SK-N-SH (cell line): ENCODE measurements around the gene CCND1. TPM values are rescaled to one million over a fixed set of nuclear protein-coding genes. Genes with fewer than 3 reads are reported as not detected.

Source experiments
- CTCF ChIA-PET: fragments of 300-600, 350-600 bp; formaldehyde crosslinking; extraction: SDS; loops from one replicate; lab custom pipeline; 2021; lab: Yijun Ruan, JAX
- POLR2A ChIA-PET: fragments of 350-600 bp; sonication (Branson Sonifier 250); formaldehyde crosslinking; extraction: SDS; loops from one replicate; lab custom pipeline; 2020; ENCODE audit warnings: antibody characterized with exemption, inconsistent platforms; lab: Yijun Ruan, JAX
- DNase-seq: peaks from one replicate; pipeline ENCODE4 v3.0.0; 2012
- H2AFZ ChIP-seq: fragments of 200-600 bp; sonication (generic); 2 replicates; pipeline ENCODE4 v1.8.1; 2016; ENCODE audit warnings: antibody characterized with exemption, mild to moderate bottlenecking, low read depth
- H3F3A ChIP-seq: fragments of 200-600 bp; sonication (generic); replicated peaks from 2 replicates; pipeline ENCODE3; 2016; ENCODE audit warnings: antibody characterized with exemption, mild to moderate bottlenecking; ENCODE audit not compliant: insufficient read depth
- H3K27ac ChIP-seq, 2 experiments: fragments of 200-500 bp in 1 of 2; fragments of 200-600 bp in 1 of 2; sonication (Bioruptor generic) in 1 of 2; sonication (generic), shearing (Covaris generic) in 1 of 2; 2 replicates each; pipeline versions ENCODE4 v1.5.1 to v1.6.1; 2014 to 2016; ENCODE audit warnings: low read depth in 2 of 2, inconsistent platforms in 1 of 2, low read length in 1 of 2, mild to moderate bottlenecking in 1 of 2, mixed read lengths in 1 of 2
- H3K27me3 ChIP-seq: fragments of 200-600 bp; sonication (generic), shearing (Covaris generic); 2 replicates; pipeline ENCODE4 v1.6.1; 2016; ENCODE audit warnings: mixed run types; ENCODE audit not compliant: insufficient read depth
- H3K36me3 ChIP-seq, 2 experiments: fragments of 200-500 bp in 1 of 2; fragments of 200-600 bp in 1 of 2; sonication (Bioruptor generic) in 1 of 2; sonication (generic) in 1 of 2; replicated peaks in 1 of 2; 2 replicates each; pipeline versions ENCODE3 to v1.5.1; 2014 to 2016; ENCODE audit warnings: low read length in 1 of 2, mild to moderate bottlenecking in 1 of 2; ENCODE audit not compliant: insufficient read depth in 2 of 2, control insufficient read depth in 1 of 2
- H3K4me1 ChIP-seq, 2 experiments: fragments of 200-500 bp in 1 of 2; fragments of 200-600 bp in 1 of 2; sonication (Bioruptor generic) in 1 of 2; sonication (generic), shearing (Covaris generic) in 1 of 2; 2 replicates each; pipeline versions ENCODE4 v1.5.1 to v1.6.1; 2014 to 2016; ENCODE audit warnings: low read depth in 1 of 2, low read length in 1 of 2, mixed run types in 1 of 2; ENCODE audit not compliant: insufficient read depth in 2 of 2, control insufficient read depth in 1 of 2
- H3K4me2 ChIP-seq: fragments of 200-600 bp; sonication (generic), shearing (Covaris generic); 2 replicates; pipeline ENCODE4 v1.6.1; 2017; ENCODE audit warnings: mixed run types
- H3K4me3 ChIP-seq, 2 experiments: fragments of 200-500 bp in 1 of 2; fragments of 200-600 bp in 1 of 2; sonication (Bioruptor generic) in 1 of 2; sonication (generic), shearing (Covaris generic) in 1 of 2; 2 replicates each; pipeline versions ENCODE4 v1.5.1 to v1.8.1; 2014 to 2016; ENCODE audit warnings: low read depth in 2 of 2, inconsistent platforms in 1 of 2, low read length in 1 of 2, mild to moderate bottlenecking in 1 of 2, mixed read lengths in 1 of 2, moderate library complexity in 1 of 2
- H3K79me2 ChIP-seq: fragments of 200-600 bp; sonication (generic); 2 replicates; pipeline ENCODE4 v1.8.1; 2017; ENCODE audit warnings: mild to moderate bottlenecking; ENCODE audit not compliant: insufficient read depth
- H3K9ac ChIP-seq: fragments of 200-600 bp; sonication (generic); 2 replicates; pipeline ENCODE4 v1.6.1; 2017; ENCODE audit warnings: mixed run types
- H3K9me2 ChIP-seq: fragments of 200-600 bp; sonication (generic); 2 replicates; pipeline ENCODE4 v1.6.1; 2017; ENCODE audit warnings: mixed run types
- H3K9me3 ChIP-seq: fragments of 200-600 bp; sonication (generic); 2 replicates; pipeline ENCODE4 v1.6.1; 2017; ENCODE audit warnings: mixed run types, mild to moderate bottlenecking, moderate library complexity
- H4K20me1 ChIP-seq: fragments of 200-600 bp; sonication (generic); 2 replicates; pipeline ENCODE4 v1.6.1; 2017; ENCODE audit warnings: mild to moderate bottlenecking, mixed run types; ENCODE audit not compliant: insufficient read depth
- ELF1 ChIP-seq: IDR thresholded peaks from 2 replicates; pipeline ENCODE4 v1.4.0; 2012
- EZH2phosphoT487 ChIP-seq: fragments of 200-600 bp; sonication (generic); IDR thresholded peaks from 2 replicates; pipeline ENCODE4 v1.6.1; 2017; ENCODE audit warnings: low read depth, mixed run types, mild to moderate bottlenecking, antibody characterized with exemption, moderate library complexity, borderline replicate concordance
- FOSL2 ChIP-seq: IDR thresholded peaks from 2 replicates; pipeline ENCODE4 v1.4.0; 2012; ENCODE audit warnings: low read depth, mild to moderate bottlenecking, moderate library complexity, borderline replicate concordance
- FOXJ3 ChIP-seq: sonication (generic); formaldehyde crosslinking; IDR thresholded peaks from 2 replicates; pipeline ENCODE4 v1.5.1; 2020; ENCODE audit warnings: mild to moderate bottlenecking, missing genetic modification reagents
- FOXM1 ChIP-seq: IDR thresholded peaks from 2 replicates; pipeline ENCODE4 v1.4.0; 2012; ENCODE audit warnings: low read depth, mild to moderate bottlenecking
- JUND ChIP-seq: IDR thresholded peaks from 2 replicates; pipeline ENCODE4 v1.4.0; 2012
- MEF2A ChIP-seq: IDR thresholded peaks from 2 replicates; pipeline ENCODE4 v1.4.0; 2012; ENCODE audit warnings: low read depth, borderline replicate concordance
- NFIC ChIP-seq: IDR thresholded peaks from 2 replicates; pipeline ENCODE4 v1.4.0; 2012; ENCODE audit warnings: borderline replicate concordance
- NRF1 ChIP-seq: IDR thresholded peaks from 2 replicates; pipeline ENCODE4 v1.6.1; 2012; ENCODE audit warnings: low read depth, mild to moderate bottlenecking, low read length
- SIN3A ChIP-seq: IDR thresholded peaks from 2 replicates; pipeline ENCODE4 v1.6.1; 2012; ENCODE audit warnings: low read depth, mild to moderate bottlenecking, low read length, moderate library complexity, borderline replicate concordance
- TEAD4 ChIP-seq: IDR thresholded peaks from 2 replicates; pipeline ENCODE4 v1.4.0; 2012; ENCODE audit warnings: mild to moderate bottlenecking, borderline replicate concordance; ENCODE audit not compliant: insufficient read depth
- YY1 ChIP-seq: IDR thresholded peaks from 2 replicates; pipeline ENCODE4 v1.4.0; 2012; ENCODE audit warnings: low read depth, mild to moderate bottlenecking
- WGBS: methylation state at CpG from one replicate; pipeline ENCODE4 v1.1.6; 2017; ENCODE audit warnings: low lambda C conversion rate; 5-methylcytosine and 5-hydroxymethylcytosine counted together
- polyA plus RNA-seq, 3 experiments: library from polyadenylated mRNA; depleted of rRNA; stranded (reverse); fragments of >200 nt; gene quantifications; 2 replicates each; pipeline ENCODE4 v1.2.3, GENCODE V29; 2012
- TF ChIP-seq, protein P1 (sequence below): fragments of 150-350 bp; IDR thresholded peaks from 2 replicates; pipeline ENCODE4 v1.6.1; 2016; ENCODE audit warnings: mild to moderate bottlenecking, low read depth, low read length

The CCND1 gene
- polyA plus RNA-seq, 1 of the 3 experiments (the other 2 are of a cell fraction) = 242 TPM

DNA sequence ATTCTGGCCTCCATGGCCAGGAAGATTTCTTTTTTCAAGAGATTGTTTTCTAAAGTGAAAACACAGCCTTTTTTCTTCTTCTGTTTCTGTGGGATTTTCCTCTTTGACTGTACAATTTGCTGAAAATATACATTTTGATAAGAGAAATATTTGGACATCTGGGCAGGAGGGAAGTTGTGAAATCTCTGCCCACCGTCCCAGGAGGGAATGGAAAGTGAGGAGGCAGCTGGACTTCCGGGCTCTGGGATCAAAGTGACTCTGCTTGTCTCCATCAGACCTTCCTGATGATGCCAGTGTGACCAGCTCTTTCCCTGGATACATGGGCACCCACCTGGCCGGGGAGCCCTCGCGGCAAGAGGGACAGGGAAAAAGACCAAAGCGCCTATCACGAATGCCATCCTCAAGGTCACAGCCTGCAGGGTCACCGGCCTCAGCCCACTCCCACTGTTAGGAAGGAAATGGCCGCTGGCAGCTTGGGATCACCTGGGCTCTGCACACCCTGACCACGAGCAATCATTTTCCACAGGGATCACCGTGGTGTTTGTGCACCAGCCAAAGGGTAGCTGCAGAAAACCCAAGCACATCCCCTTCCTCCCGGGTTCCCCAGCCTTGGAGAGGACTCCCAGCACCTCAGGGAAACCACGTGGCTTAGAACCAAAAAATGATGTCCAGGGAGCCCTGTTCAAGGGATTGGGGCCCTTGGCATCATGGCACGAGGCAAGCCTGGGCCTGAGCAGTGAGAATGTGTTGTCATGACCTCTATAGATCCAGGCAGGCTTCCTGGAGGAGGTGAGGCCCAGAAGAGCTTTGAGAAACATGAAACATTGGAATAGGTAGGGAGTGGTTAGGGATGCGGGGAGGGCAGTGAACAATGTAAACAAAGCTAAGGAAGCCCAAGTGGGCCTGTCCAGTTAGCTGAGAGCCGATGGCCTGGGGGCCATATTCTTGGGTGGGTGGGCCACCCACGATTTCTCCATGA, 29.1 kb upstream of the CCND1 start:
- H3K79me2 ChIP-seq = no peaks in the 10 kb centered on the region
- H3K4me2 ChIP-seq = no peak overlapping the region
- POLR2A ChIA-PET = no interaction called here
- no peak overlapping the region for H3K9ac ChIP-seq
- DNase-seq = no peak
- TF ChIP-seq NFIC (no peak), FOXM1 (no peak), FOSL2 (no peak), NRF1 (no peak), JUND (no peak), EZH2phosphoT487 (no peak), FOXJ3 (CRISPR knock-in tag) (no peak), YY1 (no peak), MEF2A (no peak), TEAD4 (no peak)
- TF ChIP-seq, protein P1, sequence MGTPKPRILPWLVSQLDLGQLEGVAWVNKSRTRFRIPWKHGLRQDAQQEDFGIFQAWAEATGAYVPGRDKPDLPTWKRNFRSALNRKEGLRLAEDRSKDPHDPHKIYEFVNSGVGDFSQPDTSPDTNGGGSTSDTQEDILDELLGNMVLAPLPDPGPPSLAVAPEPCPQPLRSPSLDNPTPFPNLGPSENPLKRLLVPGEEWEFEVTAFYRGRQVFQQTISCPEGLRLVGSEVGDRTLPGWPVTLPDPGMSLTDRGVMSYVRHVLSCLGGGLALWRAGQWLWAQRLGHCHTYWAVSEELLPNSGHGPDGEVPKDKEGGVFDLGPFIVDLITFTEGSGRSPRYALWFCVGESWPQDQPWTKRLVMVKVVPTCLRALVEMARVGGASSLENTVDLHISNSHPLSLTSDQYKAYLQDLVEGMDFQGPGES = no peak
- no peaks in the 10 kb centered on the region for H3K9me2 ChIP-seq
- 70% methylated on average over 13 of the region's 17 CpGs for WGBS
- no peaks in the 10 kb centered on the region for H3K36me3 ChIP-seq
- no peaks in the 10 kb centered on the region for H3K27me3 ChIP-seq
- peak overlapping the region; percentile 23; the same call in 1 of the 2 replicates for H2AFZ ChIP-seq
- no peak overlapping the region for H3K27ac ChIP-seq
- no peaks in the 10 kb centered on the region for H4K20me1 ChIP-seq
- no peaks in the 10 kb centered on the region for H3K4me1 ChIP-seq
- peaks cover 7% of the 10 kb centered on the region; the same call in 1 of the 2 replicates for H3K9me3 ChIP-seq
- H3F3A ChIP-seq = no peaks in the 10 kb centered on the region
- CTCF ChIA-PET = interaction anchor here (0.6 kb wide), 1 partner anchor 580 kb away, joined by 3 read pairs; no protein-coding TSS in a partner anchor
- no peak overlapping the region for H3K4me3 ChIP-seq

DNA sequence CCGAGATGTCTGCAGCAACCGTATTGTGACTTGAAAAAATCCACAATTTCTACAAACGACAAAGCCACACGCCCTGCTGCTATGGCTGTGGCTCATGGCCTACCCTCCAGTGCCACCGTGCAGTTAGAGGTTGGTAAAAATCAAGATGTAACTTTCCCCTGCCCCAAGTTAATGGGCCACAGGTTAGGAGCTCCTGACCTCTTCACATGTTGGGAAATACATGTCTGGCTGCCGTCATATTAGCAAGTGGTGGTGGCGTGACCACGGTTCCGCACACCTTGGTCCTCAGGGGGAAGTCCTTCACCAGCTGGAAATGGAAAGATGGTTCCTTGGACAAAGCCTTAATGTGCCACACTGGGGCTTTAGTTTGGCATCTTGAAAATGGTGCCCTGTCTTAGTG, 27.4 kb upstream of the CCND1 start:
- H3K9me2 ChIP-seq = no peaks in the 10 kb centered on the region
- CTCF ChIA-PET = interaction anchor here (1.1 kb wide), 1 partner anchor 25 kb away, joined by 3 read pairs; no protein-coding TSS in a partner anchor
- 95% methylated on average over 6 of the region's 9 CpGs for WGBS
- no peak for DNase-seq
- no peaks in the 10 kb centered on the region for H3K27me3 ChIP-seq
- H3K9me3 ChIP-seq = peaks cover 4% of the 10 kb centered on the region; the same call in 1 of the 2 replicates
- no peak overlapping the region for H3K27ac ChIP-seq
- no peaks in the 10 kb centered on the region for H3F3A ChIP-seq
- no peak overlapping the region for H3K9ac ChIP-seq
- no peak overlapping the region for H3K4me2 ChIP-seq
- POLR2A ChIA-PET = no interaction called here
- H3K79me2 ChIP-seq = no peaks in the 10 kb centered on the region
- H3K36me3 ChIP-seq = no peaks in the 10 kb centered on the region
- no peaks in the 10 kb centered on the region for H3K4me1 ChIP-seq
- TF ChIP-seq SIN3A (no peak), FOXJ3 (CRISPR knock-in tag) (no peak), ELF1 (no peak)
- H4K20me1 ChIP-seq = no peaks in the 10 kb centered on the region
- H2AFZ ChIP-seq = no peak overlapping the region
- no peak overlapping the region for H3K4me3 ChIP-seq
